T-helper 2 cell treated with Interferon-gamma antibody and Interleukin-4, amounts not matched to agents 100 ng/mL and 5 ng/mL, for 36 hours (primary cell): Measurements from ENCODE around the gene ESCO1. TPM values are rescaled to one million over a fixed set of nuclear protein-coding genes. Genes with fewer than 3 reads are reported as not detected.

Source experiments
- intact Hi-C: fragments of 100-400 bp; cut with micrococcal nuclease; formaldehyde crosslinking; loops from one replicate; pipeline ENCODE4 v1.15.1; 2023
- total RNA-seq: library from RNA; stranded (reverse); gene quantifications from 2 replicates; pipeline ENCODE4 v1.2.3, GENCODE V29; 2022

ESCO1 gene
- total RNA-seq, 1 donor from 2014 or later, result 18.5 TPM

DNA sequence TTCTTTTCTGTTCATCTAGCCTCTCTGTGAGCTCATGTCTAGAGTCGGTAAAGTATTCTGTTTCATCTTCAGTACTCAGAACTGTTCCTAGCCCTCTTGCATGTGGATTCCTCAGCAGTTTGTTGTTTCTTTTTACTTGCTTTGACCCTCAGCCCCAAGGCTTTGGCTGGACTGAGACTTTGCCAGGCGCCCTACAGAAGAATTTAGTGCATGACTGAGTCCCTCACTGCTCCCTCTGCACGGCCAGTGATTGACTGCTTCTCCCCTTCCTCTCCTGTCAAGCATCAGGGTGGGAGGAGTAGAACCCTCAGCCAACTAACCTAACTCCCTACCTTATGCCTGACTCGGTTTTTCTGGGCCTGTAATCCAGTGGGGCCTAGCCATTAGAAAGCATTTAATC is 109.8 kb downstream of the ESCO1 start:
- intact Hi-C loops, result no loop called here

GRCh38 chr18:21489919-21490495 is 110.5 kb downstream of the ESCO1 start:
- intact Hi-C loops, result loop anchor here (1.0 to 2.0 kb wide), 2 partner anchors 361 to 466 kb away; no protein-coding TSS in a partner anchor

GRCh38 chr18:21489119-21489750 is 111.3 kb downstream of the ESCO1 start:
- intact Hi-C loops, result loop anchor here (1.0 to 2.0 kb wide), 2 partner anchors 362 to 467 kb away; no protein-coding TSS in a partner anchor

DNA sequence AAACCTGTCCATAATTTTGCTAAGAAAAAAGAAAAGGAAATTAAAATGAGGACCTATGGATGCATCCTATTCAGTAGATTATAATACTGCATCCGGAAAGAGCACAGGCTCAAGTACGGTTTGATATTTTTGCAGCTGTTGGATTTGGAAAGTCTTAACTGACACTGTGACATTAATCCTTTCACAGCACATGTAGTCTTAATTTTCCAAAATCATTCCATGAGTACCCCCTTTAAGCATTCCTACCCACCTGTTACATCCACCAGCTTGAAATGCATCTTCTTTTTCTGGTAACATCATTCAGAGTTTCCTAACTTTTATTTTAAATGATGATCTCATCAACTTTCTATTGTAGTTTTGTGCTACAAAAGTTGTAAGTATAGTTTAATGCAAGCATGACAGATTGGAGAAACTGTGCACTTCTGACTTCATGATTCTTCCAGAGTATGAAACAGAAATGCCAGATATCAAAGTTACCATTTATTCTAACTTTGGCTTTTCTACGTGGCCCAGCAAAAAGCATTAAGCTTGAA is 113.5 kb downstream of the ESCO1 start:
- intact Hi-C loops, result no loop called here

- intact Hi-C loops, result no loop called here
These were observed 115.5 kb downstream of the ESCO1 start for GRCh38 chr18:21484851-21485636.

DNA sequence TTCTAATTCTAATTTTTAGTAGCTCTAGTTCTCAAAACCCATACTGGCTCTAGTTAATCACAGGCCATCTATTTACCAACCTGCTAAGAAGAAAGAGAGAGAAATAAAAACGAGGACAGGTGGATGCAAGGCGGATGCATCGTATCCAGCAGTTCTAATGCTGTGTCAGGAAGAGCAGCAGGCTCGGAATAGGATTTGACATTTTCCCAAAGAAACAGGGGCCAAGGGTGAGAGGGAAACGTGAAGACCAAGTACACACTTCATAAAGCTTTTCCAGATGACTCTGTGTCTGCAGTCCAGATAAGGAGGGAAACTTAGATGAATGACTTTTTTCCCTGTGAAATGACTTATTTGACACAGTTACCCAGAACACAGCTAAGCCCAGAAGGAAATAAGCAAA is 117.5 kb downstream of the ESCO1 start:
- intact Hi-C loops, result no loop called here

DNA sequence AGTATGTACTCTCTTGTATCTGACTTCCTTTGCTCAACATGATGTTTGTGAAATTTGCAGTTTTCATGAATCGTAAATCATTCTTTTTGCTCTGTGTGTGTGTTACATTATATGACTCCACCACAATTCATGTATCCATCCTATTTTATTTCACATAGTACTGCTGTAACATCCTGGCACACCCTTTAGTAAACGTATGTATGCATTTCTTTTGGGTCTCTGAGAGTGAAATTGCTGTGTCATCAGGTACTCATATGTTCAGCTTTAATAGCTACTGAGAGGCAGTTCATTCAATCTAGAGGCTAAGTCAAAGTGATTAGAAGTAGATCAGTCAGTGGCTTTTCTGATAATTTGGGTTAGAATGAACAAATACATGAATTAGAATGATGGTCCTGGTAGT is 118.8 kb downstream of the ESCO1 start:
- intact Hi-C loops, result no loop called here

GRCh38 chr18:21479721-21480120 is 120.8 kb downstream of the ESCO1 start:
- intact Hi-C loops, result no loop called here

Other genes starting within 250 kb of the ESCO1 start
- gene SNRPD1, start 11.6 kb upstream of the ESCO1 start, total RNA-seq, result 106 and 121 TPM in 2 replicates
- gene ABHD3, start 104.1 kb upstream of the ESCO1 start, total RNA-seq, result 50.5 and 53.6 TPM in 2 replicates
- 37.0 and 37.9 TPM in 2 replicates for gene MIB1, start 140.1 kb upstream of the ESCO1 start, total RNA-seq